CD4-positive, alpha-beta T cell treated with Interleukin-10 for 1 hour (primary cell): ENCODE measurements around the gene CHCHD4.
"Not testable (repeated sequence)": the region's sequence is repeated elsewhere in the genome, so short reads cannot be mapped to it uniquely, and the experiment has no call there.

Experiments used
- DNase-seq: peaks from one replicate; pipeline ENCODE4 v3.0.0-alpha.2; 2020

CHCHD4 gene

GRCh38 chr3:14133876-14134275, 9.2 kb upstream of the CHCHD4 start:
- no peak for DNase-seq

GRCh38 chr3:14133188-14133800, 8.6 kb upstream of the CHCHD4 start:
- DNase-seq: no peak

- no peak for DNase-seq
Measured at GRCh38 chr3:14132689-14133088, 8.0 kb upstream of the CHCHD4 start.

- no peak for DNase-seq
Measured at GRCh38 chr3:14132120-14132519, 7.5 kb upstream of the CHCHD4 start.

GRCh38 chr3:14131134-14131533, 6.5 kb upstream of the CHCHD4 start:
- DNase-seq: no peak

GRCh38 chr3:14130707-14131106, 6.0 kb upstream of the CHCHD4 start:
- no peak for DNase-seq

GRCh38 chr3:14130230-14130629, 5.6 kb upstream of the CHCHD4 start:
- no peak for DNase-seq

- DNase-seq: no peak
Measured at GRCh38 chr3:14129296-14129695, 4.6 kb upstream of the CHCHD4 start.

- no peak for DNase-seq
Measured at GRCh38 chr3:14128724-14129123, 4.1 kb upstream of the CHCHD4 start.

- DNase-seq: no peak
Measured at GRCh38 chr3:14127516-14128161, 3.0 kb upstream of the CHCHD4 start.

GRCh38 chr3:14126887-14127505, 2.3 kb upstream of the CHCHD4 start:
- DNase-seq: no peak

GRCh38 chr3:14126017-14126886, 1.6 kb upstream of the CHCHD4 start:
- DNase-seq: no peak

GRCh38 chr3:14125193-14126016, 735 bp upstream of the CHCHD4 start:
- peak; percentile 59 for DNase-seq

GRCh38 chr3:14124223-14124614, 451 bp downstream of the CHCHD4 start:
- peak; percentile 69 for DNase-seq

GRCh38 chr3:14123308-14124222, 1.1 kb downstream of the CHCHD4 start:
- no peak for DNase-seq

GRCh38 chr3:14122301-14122700, 2.4 kb downstream of the CHCHD4 start:
- no peak for DNase-seq

- no peak for DNase-seq
Measured at GRCh38 chr3:14121859-14122258, 2.8 kb downstream of the CHCHD4 start.

- DNase-seq: not testable (repeated sequence)
Measured at GRCh38 chr3:14120921-14121448, 3.7 kb downstream of the CHCHD4 start.

- no peak for DNase-seq
Measured at GRCh38 chr3:14120111-14120920, 4.4 kb downstream of the CHCHD4 start.

GRCh38 chr3:14119651-14120050, 5.0 kb downstream of the CHCHD4 start:
- no peak for DNase-seq
